ENCODE results near the gene SRL. TPM values are rescaled to one million over a fixed set of nuclear protein-coding genes. Genes with fewer than 3 reads are reported as not detected.
A peak's percentile ranks its signal among the peaks of the same experiment; 100 is the strongest.

The SRL gene
- total RNA-seq, 4 donors from 2014 or later, result 0.04 to 1.8 (median 0.38) TPM; not detected in 1

DNA sequence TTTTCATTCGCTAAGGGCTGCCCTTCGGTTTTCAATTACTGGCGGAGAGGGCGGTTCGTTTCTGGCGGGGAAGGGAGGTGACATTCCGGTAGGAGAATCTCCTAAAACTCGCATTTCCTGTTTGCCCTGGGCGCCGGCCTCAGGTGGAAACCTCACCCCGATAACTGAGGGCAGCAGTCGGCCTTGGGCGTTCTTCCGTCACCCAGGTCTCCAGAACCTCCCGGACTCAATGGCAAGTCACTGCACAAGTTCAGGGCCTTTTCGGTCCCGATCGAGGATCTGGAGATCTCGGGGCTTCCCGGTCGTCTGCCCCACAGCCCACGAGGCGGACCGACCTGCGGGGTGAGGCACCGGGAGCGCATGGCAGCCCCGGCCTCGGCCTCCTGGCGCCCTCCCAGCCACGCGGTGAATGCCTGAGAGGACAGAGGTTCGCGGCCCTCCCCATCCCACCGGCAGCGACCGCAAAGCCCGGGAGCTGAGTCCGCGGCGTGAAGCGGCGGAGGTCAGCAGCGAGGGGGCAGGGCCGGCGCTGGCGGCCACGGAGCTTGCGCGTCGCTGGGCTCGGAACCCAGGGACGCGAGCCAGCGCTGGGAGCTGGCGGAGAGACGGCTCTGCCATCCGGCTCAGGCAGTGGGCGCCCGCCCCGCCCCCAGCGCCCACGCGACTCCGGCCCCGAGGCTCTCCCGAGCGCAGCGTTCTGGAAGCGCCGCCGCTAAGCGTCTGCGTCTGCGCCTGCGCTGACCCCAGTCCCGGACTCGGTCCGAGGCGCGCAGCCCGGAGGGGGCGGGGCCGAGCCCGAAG is 58.4 kb downstream of the SRL start:
- Histone ChIP-seq H3K27ac (peak overlapping the region; percentile 94 to 98 (median 96)), H3K4me1 (peaks cover 13 to 39% (median 16%) of the 10 kb centered on the region in 3 donors), H3K9me3 (no peaks in the 10 kb centered on the region), H3K36me3 (no peaks in the 10 kb centered on the region), H3K27me3 (no peaks in the 10 kb centered on the region), H3K4me3 (peak overlapping the region; percentile 56 to 81 (median 68))
- TF ChIP-seq POLR2A (IDR thresholded peaks at IDR 0.05), result peak in 3 of 4 donors; percentile 71 to 87 (median 79)
- TF ChIP-seq, protein P1, sequence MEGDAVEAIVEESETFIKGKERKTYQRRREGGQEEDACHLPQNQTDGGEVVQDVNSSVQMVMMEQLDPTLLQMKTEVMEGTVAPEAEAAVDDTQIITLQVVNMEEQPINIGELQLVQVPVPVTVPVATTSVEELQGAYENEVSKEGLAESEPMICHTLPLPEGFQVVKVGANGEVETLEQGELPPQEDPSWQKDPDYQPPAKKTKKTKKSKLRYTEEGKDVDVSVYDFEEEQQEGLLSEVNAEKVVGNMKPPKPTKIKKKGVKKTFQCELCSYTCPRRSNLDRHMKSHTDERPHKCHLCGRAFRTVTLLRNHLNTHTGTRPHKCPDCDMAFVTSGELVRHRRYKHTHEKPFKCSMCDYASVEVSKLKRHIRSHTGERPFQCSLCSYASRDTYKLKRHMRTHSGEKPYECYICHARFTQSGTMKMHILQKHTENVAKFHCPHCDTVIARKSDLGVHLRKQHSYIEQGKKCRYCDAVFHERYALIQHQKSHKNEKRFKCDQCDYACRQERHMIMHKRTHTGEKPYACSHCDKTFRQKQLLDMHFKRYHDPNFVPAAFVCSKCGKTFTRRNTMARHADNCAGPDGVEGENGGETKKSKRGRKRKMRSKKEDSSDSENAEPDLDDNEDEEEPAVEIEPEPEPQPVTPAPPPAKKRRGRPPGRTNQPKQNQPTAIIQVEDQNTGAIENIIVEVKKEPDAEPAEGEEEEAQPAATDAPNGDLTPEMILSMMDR (IDR thresholded peaks at IDR 0.05), result peak in 1 of 6 experiments; percentile 36
- intact Hi-C loops (cut with DNase I), result loop anchor here (5.0 kb wide), 1 partner anchor 69 kb away; no protein-coding TSS in a partner anchor
- DNase-seq, result no peak
- WGBS, 2 donors, result 0% methylated on average over 4 to 19 of the region's 85 CpGs

DNA sequence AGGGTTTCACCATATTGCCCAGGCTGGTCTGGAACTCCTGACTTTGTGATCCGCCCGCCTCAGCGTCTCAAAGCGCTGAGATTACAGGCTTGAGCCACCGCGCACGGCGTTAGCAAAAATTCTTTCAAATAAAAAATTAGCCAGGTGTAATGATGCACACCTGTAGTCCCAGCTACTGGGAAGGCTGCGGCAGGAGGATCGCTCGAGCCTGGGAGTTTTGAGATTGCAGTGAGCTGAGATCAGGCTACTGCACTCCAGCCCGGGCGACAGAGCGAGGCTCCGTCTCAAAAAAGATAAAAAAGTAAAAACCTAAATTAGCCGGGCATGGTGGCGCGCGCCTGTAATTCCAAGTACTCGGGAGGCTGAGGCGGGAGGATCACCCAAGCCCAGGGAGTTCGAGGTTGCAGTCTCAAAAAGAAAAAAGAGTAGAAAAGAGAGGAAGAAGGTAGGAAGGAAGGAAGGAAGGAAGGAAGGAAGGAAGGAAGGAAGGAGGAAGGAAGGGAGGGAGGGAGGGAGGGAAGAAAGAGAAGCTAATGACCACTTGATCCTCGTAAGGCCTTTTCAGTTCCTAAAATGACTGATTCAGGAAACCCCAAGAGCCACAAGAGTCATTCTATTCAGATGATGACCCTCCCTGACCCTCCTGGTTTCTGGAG is 59.2 kb downstream of the SRL start:
- H3K9me3 ChIP-seq, result no peaks in the 10 kb centered on the region
- intact Hi-C loops (cut with DNase I), result loop anchor here (5.0 kb wide), 1 partner anchor 70 kb away; no protein-coding TSS in a partner anchor
- DNase-seq, result no peak
- TF ChIP-seq, protein P1 (IDR thresholded peaks at IDR 0.05), result no peak
- no peak for TF ChIP-seq POLR2A (IDR thresholded peaks at IDR 0.05)
- H3K27ac ChIP-seq, result peak overlapping the region; percentile 94 to 98 (median 96)
- peak overlapping the region; percentile 56 to 81 (median 68) for H3K4me3 ChIP-seq
- no peaks in the 10 kb centered on the region for H3K27me3 ChIP-seq
- no peaks in the 10 kb centered on the region for H3K36me3 ChIP-seq
- H3K4me1 ChIP-seq, result peaks cover 13 to 40% (median 16%) of the 10 kb centered on the region in 3 donors
- 81 to 90% methylated on average over 18 to 21 of the region's 23 CpGs for WGBS, 2 donors

DNA sequence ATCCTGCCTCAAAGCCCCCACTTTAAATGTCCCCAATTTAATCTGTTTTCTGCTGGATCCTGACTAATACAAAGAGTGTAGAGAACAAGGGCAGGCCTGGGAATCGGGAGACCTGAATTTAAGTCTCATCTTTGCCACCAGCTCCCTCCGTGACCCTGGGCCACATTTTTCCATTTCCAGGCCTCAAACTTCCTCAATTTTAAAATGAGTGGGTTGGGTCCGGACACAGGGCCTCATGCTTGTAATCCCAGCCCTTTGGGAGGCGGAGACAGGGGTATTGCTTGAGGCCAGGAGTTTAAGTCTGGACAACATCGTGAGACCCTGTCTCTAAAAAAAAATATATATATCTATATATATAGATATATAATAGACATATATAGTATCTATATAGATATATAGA is 61.4 kb downstream of the SRL start:
- no peak overlapping the region for H3K4me3 ChIP-seq
- TF ChIP-seq, protein P1 (IDR thresholded peaks at IDR 0.05), result no peak
- TF ChIP-seq POLR2A (IDR thresholded peaks at IDR 0.05), result no peak
- DNase-seq, result no peak
- no peaks in the 10 kb centered on the region for H3K27me3 ChIP-seq
- intact Hi-C loops (cut with DNase I), result loop anchor here (5.0 kb wide), 1 partner anchor 72 kb away; no protein-coding TSS in a partner anchor
- H3K9me3 ChIP-seq, result no peaks in the 10 kb centered on the region
- H3K4me1 ChIP-seq, result peaks cover 13 to 54% (median 20%) of the 10 kb centered on the region in 3 donors
- H3K27ac ChIP-seq, result peak overlapping the region in 1 of 4 donors; percentile 3
- H3K36me3 ChIP-seq, result no peaks in the 10 kb centered on the region
- 71 to 74% methylated on average over 5 of the region's 5 CpGs for WGBS, 2 donors

DNA sequence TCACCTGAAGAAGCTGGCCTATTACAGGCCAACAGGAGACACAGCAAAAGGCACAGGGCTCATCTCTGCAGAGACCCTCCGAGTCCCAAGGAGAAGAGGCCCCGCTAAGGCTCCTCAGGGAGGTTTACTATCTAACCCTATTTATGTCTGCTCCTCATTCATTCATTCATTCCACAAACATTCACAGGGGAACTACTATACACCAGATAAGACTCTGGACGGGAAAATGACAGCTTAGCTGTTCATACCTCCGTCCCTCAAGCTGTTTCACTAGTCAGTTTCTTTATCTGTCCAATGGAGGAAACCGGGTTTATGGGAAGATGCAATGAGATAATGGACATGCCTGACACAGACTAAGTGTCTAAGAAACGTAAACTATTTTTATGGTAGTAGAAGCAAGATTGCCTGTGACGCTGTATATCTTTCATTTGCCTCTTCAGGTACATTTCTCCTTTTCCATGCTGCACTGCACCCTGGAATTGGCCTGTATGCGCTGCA is 62.1 kb downstream of the SRL start:
- Histone ChIP-seq H3K9me3 (no peaks in the 10 kb centered on the region), H3K27ac (peak overlapping the region in 2 of 4 donors; percentile 25 to 62), H3K27me3 (no peaks in the 10 kb centered on the region), H3K36me3 (no peaks in the 10 kb centered on the region), H3K4me1 (peaks cover 13 to 54% (median 20%) of the 10 kb centered on the region in 3 donors), H3K4me3 (no peak overlapping the region)
- TF ChIP-seq, protein P1 (IDR thresholded peaks at IDR 0.05), result no peak
- no peak for TF ChIP-seq POLR2A (IDR thresholded peaks at IDR 0.05)
- intact Hi-C loops (cut with DNase I), result loop anchor here (5.0 kb wide), 1 partner anchor 72 kb away; no protein-coding TSS in a partner anchor
- WGBS, 2 donors, result 85 to 93% methylated on average over 8 of the region's 8 CpGs
- DNase-seq, result no peak
